Fibroblast of lung (primary cell): ENCODE results near the gene BTBD2. TPM values are rescaled to one million over a fixed set of nuclear protein-coding genes. Genes with fewer than 3 reads are reported as not detected.

Experiments used
- DNase-seq, 2 donors: peaks; one replicate each; pipeline versions ENCODE4 v3.0.0 to v3.0.0-alpha.2; 2010; ENCODE audit warnings: low read depth in 2 of 2
- H2AFZ ChIP-seq: 2 replicates; pipeline ENCODE4 v1.5.1; 2012; ENCODE audit warnings: low read length, control low read depth, inconsistent platforms
- H3K27ac ChIP-seq: 2 replicates; pipeline ENCODE4 v1.5.1; 2011; ENCODE audit warnings: low read length, control low read depth; ENCODE audit not compliant: insufficient read depth
- H3K27me3 ChIP-seq: 2 replicates; pipeline ENCODE4 v1.5.1; 2011; ENCODE audit warnings: mild to moderate bottlenecking, low read length; ENCODE audit not compliant: control insufficient read depth, insufficient read depth
- H3K36me3 ChIP-seq: 2 replicates; pipeline ENCODE4 v1.5.1; 2011; ENCODE audit warnings: low read length; ENCODE audit not compliant: control insufficient read depth, insufficient read depth
- H3K4me1 ChIP-seq: 2 replicates; pipeline ENCODE4 v1.5.1; 2011; ENCODE audit warnings: low read length; ENCODE audit not compliant: control insufficient read depth, insufficient read depth; ENCODE audit errors: extremely low read depth
- H3K4me2 ChIP-seq: 2 replicates; pipeline ENCODE4 v1.5.1; 2011; ENCODE audit warnings: low read length, control low read depth; ENCODE audit not compliant: insufficient read depth; ENCODE audit errors: extremely low read depth
- H3K4me3 ChIP-seq, 4 experiments: fragments of 200-600 bp in 1 of 4; sonication (generic) in 1 of 4; replicated peaks in 1 of 4; 2 replicates each; pipeline ENCODE4 v1.5.1; 2011 to 2016; ENCODE audit warnings: low read length in 4 of 4, low read depth in 3 of 4, mild to moderate bottlenecking in 3 of 4, control low read depth in 2 of 4, inconsistent platforms in 1 of 4, mixed read lengths in 1 of 4; ENCODE audit not compliant: insufficient read depth in 1 of 4; ENCODE audit errors: control extremely low read depth in 1 of 4
- H3K79me2 ChIP-seq: 2 replicates; pipeline ENCODE4 v1.5.1; 2012; ENCODE audit warnings: mild to moderate bottlenecking, low read length, inconsistent platforms; ENCODE audit not compliant: control insufficient read depth, insufficient read depth
- H3K9ac ChIP-seq: 2 replicates; pipeline ENCODE4 v1.5.1; 2011; ENCODE audit warnings: mild to moderate bottlenecking, low read length, control low read depth; ENCODE audit not compliant: insufficient read depth
- H3K9me3 ChIP-seq: 2 replicates; pipeline ENCODE4 v1.5.1; 2012; ENCODE audit warnings: low read depth, low read length; ENCODE audit not compliant: control insufficient read depth, insufficient read depth
- H4K20me1 ChIP-seq: 2 replicates; pipeline ENCODE4 v1.5.1; 2011; ENCODE audit warnings: low read length; ENCODE audit not compliant: control insufficient read depth, insufficient read depth; ENCODE audit errors: extremely low read depth
- EZH2 ChIP-seq: IDR thresholded peaks from 2 replicates; pipeline ENCODE4 v1.5.1; 2012; ENCODE audit warnings: low read length, control low read depth, mild to moderate bottlenecking; ENCODE audit errors: missing control alignments
- polyA plus RNA-seq, 2 donors: library from polyadenylated mRNA; depleted of rRNA in 1 of 2; stranded (reverse) in 1 of 2; unstranded in 1 of 2; fragments of >200 nt; gene quantifications; 2 replicates each; pipeline ENCODE4 v1.2.1, GENCODE V29; 2011 to 2012; ENCODE audit warnings: missing spikeins in 1 of 2
- total RNA-seq: library from RNA; depleted of rRNA; stranded (reverse); fragments of >200 nt; gene quantifications from 2 replicates; pipeline ENCODE4 v1.2.1, GENCODE V29; 2014
- TF ChIP-seq, protein P1 (sequence below), 2 donors: IDR thresholded peaks in 1 of 2; conservative IDR thresholded peaks in 1 of 2; 1 replicate in 1 of 2; 2 replicates in 1 of 2; pipeline ENCODE4 v1.5.1; 2011 to 2012; ENCODE audit warnings: low read length in 2 of 2, control low read depth in 1 of 2, inconsistent platforms in 1 of 2, low read depth in 1 of 2, mild to moderate bottlenecking in 1 of 2

BTBD2 gene
- total and polyA plus RNA-seq, 2 donors (not counting 1 experiment from before 2014, with no cell fraction given) = 14.0 to 70.2 TPM

DNA sequence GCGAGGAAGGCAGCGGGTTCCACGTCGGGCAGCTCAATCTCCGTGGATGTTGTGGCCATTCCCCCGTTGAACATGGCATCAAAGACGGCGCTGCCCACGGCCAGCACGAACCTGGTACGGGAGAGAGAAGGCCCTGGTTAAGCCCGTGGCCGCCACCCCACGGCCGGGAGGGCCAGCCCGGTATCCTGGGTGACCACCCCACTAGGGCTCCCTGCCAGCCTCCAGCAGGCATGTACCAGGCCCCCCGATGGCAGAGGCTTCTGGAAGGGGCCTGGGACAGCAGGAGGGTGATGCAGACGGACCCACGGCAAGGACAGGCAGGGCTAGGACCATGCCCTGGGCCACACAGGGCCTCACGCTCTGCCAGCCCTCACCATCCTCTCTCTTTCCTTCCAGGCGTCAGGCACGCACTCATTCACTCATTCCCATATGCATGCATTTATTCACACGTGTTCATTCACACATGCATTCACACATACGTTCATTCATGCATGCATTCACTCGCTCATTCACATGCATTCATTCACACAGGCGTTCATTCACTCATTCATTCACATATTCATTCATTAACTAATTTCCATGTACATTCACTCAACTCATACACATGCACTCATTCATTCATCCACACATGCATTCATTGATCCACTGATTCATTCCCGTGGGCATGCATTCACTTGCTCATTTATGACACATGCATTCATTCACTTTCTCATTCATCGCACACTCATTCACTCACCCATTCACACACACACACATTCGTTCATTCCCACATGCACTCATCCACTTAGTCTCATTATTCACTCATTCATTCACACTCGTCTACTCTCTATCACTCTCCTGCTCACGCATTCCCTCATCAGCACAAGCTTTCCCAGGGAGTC is 17.9 kb downstream of the BTBD2 start:
- TF ChIP-seq, protein P1, sequence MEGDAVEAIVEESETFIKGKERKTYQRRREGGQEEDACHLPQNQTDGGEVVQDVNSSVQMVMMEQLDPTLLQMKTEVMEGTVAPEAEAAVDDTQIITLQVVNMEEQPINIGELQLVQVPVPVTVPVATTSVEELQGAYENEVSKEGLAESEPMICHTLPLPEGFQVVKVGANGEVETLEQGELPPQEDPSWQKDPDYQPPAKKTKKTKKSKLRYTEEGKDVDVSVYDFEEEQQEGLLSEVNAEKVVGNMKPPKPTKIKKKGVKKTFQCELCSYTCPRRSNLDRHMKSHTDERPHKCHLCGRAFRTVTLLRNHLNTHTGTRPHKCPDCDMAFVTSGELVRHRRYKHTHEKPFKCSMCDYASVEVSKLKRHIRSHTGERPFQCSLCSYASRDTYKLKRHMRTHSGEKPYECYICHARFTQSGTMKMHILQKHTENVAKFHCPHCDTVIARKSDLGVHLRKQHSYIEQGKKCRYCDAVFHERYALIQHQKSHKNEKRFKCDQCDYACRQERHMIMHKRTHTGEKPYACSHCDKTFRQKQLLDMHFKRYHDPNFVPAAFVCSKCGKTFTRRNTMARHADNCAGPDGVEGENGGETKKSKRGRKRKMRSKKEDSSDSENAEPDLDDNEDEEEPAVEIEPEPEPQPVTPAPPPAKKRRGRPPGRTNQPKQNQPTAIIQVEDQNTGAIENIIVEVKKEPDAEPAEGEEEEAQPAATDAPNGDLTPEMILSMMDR (conservative IDR thresholded peaks at IDR 0.05 in 1 of 2, IDR thresholded peaks at IDR 0.05 in 1 of 2; ENCODE audit: low read depth in 1 of 2, low read length in 2 of 2) = no peak
- TF ChIP-seq EZH2 = no peak
- H3K27ac ChIP-seq = no peak overlapping the region
- H4K20me1 ChIP-seq = no peaks in the 10 kb centered on the region
- H3K79me2 ChIP-seq = no peaks in the 10 kb centered on the region
- H3K36me3 ChIP-seq = peaks cover 9% of the 10 kb centered on the region
- H3K9me3 ChIP-seq = no peaks in the 10 kb centered on the region
- H2AFZ ChIP-seq = no peak overlapping the region
- H3K27me3 ChIP-seq = no peaks in the 10 kb centered on the region
- no peak overlapping the region for H3K9ac ChIP-seq
- H3K4me1 ChIP-seq = no peaks in the 10 kb centered on the region
- no peak overlapping the region for H3K4me3 ChIP-seq
- no peak for DNase-seq
- no peak overlapping the region for H3K4me2 ChIP-seq

DNA sequence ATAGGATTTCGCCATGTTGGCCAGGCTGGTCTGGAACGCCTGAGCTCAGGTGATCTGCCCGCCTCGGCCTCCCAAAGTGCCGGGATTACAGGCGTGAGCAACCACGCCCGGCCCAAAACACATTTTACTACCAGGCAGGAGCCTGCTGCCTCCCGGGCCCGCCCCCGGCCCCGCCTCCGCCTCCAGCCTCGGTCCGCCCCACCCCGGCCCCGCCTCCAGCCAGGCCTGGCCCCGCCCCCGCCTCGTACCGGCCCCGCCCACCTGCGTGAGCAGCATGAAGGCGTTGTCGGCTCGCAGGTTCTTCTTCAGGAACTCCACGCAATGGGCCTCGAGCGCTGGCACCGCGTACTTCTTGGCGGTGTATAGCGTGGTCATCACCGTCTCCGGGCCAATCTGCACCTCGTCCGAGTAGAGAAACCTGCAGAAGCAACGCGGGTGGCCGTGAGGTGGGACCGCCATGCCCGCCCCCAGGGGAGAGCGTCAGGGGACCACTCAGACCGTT is 22.7 kb downstream of the BTBD2 start:
- H3K4me2 ChIP-seq = no peak overlapping the region
- H3K36me3 ChIP-seq = peaks cover 23% of the 10 kb centered on the region
- DNase-seq = no peak

More for the DNA sequence above, 22.7 kb downstream of the BTBD2 start:
- Histone ChIP-seq H2AFZ (no peak overlapping the region), H3K9ac (no peak overlapping the region), H3K9me3 (no peaks in the 10 kb centered on the region), H3K27me3 (no peaks in the 10 kb centered on the region), H3K79me2 (no peaks in the 10 kb centered on the region), H3K4me3 (no peak overlapping the region), H4K20me1 (no peaks in the 10 kb centered on the region), H3K27ac (no peak overlapping the region), H3K4me1 (no peaks in the 10 kb centered on the region)
- no peak for TF ChIP-seq EZH2
- TF ChIP-seq, protein P1 (conservative IDR thresholded peaks at IDR 0.05 in 1 of 2, IDR thresholded peaks at IDR 0.05 in 1 of 2; ENCODE audit: low read depth in 1 of 2, low read length in 2 of 2) = no peak
